ENCODE data around the gene GGT1.

DNA sequence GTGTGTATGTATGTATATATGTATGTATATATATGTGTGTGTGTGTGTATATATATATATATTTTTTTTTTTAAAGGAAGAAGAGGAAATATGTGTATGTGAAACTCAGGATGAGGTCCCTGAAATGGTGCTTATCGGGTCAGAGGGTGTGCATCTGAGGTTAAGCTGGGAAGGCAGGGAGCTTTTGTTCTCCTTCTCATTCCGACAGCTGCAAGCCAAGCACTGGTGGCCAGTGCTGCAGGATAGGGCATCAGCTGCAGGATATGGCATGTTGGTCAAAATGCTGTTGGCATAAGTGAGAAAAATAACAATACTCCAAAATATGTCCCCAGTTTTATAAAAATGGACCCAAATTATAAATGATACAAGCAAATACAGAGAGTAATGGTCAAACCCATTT, 39.7 kb upstream of the GGT1 start:
- TF ChIP-seq CTCF (IDR thresholded peaks at IDR 0.05), result no peak
- no peak for TF ChIP-seq POLR2A (IDR thresholded peaks at IDR 0.05)
